CD14-positive monocyte (primary cell): Measurements from ENCODE around the gene ACER2. TPM values are rescaled to one million over a fixed set of nuclear protein-coding genes. Genes with fewer than 3 reads are reported as not detected.

Source experiments
- DNase-seq, 3 donors: peaks; one replicate each; pipeline ENCODE4 v3.0.0-alpha.2; 2011 to 2022
- H2AFZ ChIP-seq: 2 replicates; pipeline ENCODE4 v1.6.0; 2012; ENCODE audit warnings: mild to moderate bottlenecking, low read depth, low read length, inconsistent platforms; ENCODE audit not compliant: insufficient read depth, poor library complexity, severe bottlenecking
- H3K27ac ChIP-seq, 2 donors: 1 replicate in 1 of 2; 2 replicates in 1 of 2; pipeline ENCODE4 v1.5.1; 2012 to 2013; ENCODE audit warnings: low read length in 2 of 2, control low read depth in 1 of 2, inconsistent platforms in 1 of 2, low read depth in 1 of 2, mild to moderate bottlenecking in 1 of 2
- H3K27me3 ChIP-seq, 2 donors: one replicate each; pipeline versions ENCODE4 v1.6.0 to v1.6.1; 2011 to 2013; ENCODE audit warnings: low read length in 2 of 2; ENCODE audit not compliant: control insufficient read depth in 2 of 2, insufficient read depth in 2 of 2
- H3K36me3 ChIP-seq, 2 donors: replicated peaks in 1 of 2; 1 replicate in 1 of 2; 2 replicates in 1 of 2; pipeline versions ENCODE4 v1.5.1 to v1.6.1; 2012 to 2013; ENCODE audit warnings: low read length in 2 of 2, control low read depth in 1 of 2, inconsistent platforms in 1 of 2, mild to moderate bottlenecking in 1 of 2; ENCODE audit not compliant: insufficient read depth in 2 of 2, control insufficient read depth in 1 of 2
- H3K4me1 ChIP-seq, 2 donors: 1 replicate in 1 of 2; 2 replicates in 1 of 2; pipeline versions ENCODE4 v1.5.1 to v1.6.1; 2012 to 2013; ENCODE audit warnings: low read length in 2 of 2, control low read depth in 1 of 2, inconsistent platforms in 1 of 2, mild to moderate bottlenecking in 1 of 2, moderate library complexity in 1 of 2; ENCODE audit not compliant: insufficient read depth in 2 of 2, control insufficient read depth in 1 of 2
- H3K4me2 ChIP-seq: replicated peaks from 2 replicates; pipeline ENCODE3; 2012; ENCODE audit warnings: low read length, moderate library complexity, mild to moderate bottlenecking; ENCODE audit not compliant: poor library complexity, severe bottlenecking; ENCODE audit errors: extremely low read depth
- H3K4me3 ChIP-seq, 3 experiments: fragments of 200-600 bp in 1 of 3; sonication (generic) in 1 of 3; replicated peaks in 1 of 3; 1 replicate in 2 of 3; 2 replicates in 1 of 3; pipeline ENCODE4 v1.5.1; 2011 to 2013; ENCODE audit warnings: low read length in 3 of 3, mild to moderate bottlenecking in 3 of 3, control low read depth in 2 of 3, low read depth in 2 of 3, inconsistent platforms in 1 of 3, moderate library complexity in 1 of 3
- H3K79me2 ChIP-seq: 2 replicates; pipeline ENCODE4 v1.6.0; 2012; ENCODE audit warnings: mild to moderate bottlenecking, control low read depth, inconsistent platforms, low read length, moderate library complexity; ENCODE audit not compliant: insufficient read depth
- H3K9ac ChIP-seq: 2 replicates; pipeline ENCODE4 v1.6.0; 2017; ENCODE audit warnings: low read length, mild to moderate bottlenecking; ENCODE audit not compliant: insufficient read depth, poor library complexity, severe bottlenecking
- H3K9me3 ChIP-seq, 2 donors: replicated peaks in 1 of 2; 1 replicate in 1 of 2; 2 replicates in 1 of 2; pipeline versions ENCODE4 v1.5.1 to v1.6.1; 2012 to 2013; ENCODE audit warnings: low read length in 2 of 2, control low read depth in 1 of 2; ENCODE audit not compliant: control insufficient read depth in 1 of 2, insufficient read depth in 1 of 2
- H4K20me1 ChIP-seq: 2 replicates; pipeline ENCODE4 v1.6.0; 2012; ENCODE audit warnings: mild to moderate bottlenecking, low read length, control low read depth, moderate library complexity; ENCODE audit not compliant: insufficient read depth
- H3K27ac Mint-ChIP-seq, 7 donors: one replicate each; pipeline ENCODE4 v1.8.0; 2020; ENCODE audit warnings: mild to moderate bottlenecking in 7 of 7, mixed read lengths in 7 of 7, moderate library complexity in 6 of 7, inconsistent platforms in 2 of 7
- H3K27me3 Mint-ChIP-seq, 3 donors: one replicate each; pipeline ENCODE4 v1.8.0; 2021 to 2022; ENCODE audit warnings: low read depth in 3 of 3, mild to moderate bottlenecking in 3 of 3, mixed read lengths in 3 of 3, moderate library complexity in 3 of 3, inconsistent platforms in 1 of 3
- H3K36me3 Mint-ChIP-seq, 2 donors: one replicate each; pipeline ENCODE4 v1.8.0; 2020; ENCODE audit warnings: mixed read lengths in 2 of 2, inconsistent platforms in 1 of 2, mild to moderate bottlenecking in 1 of 2
- H3K4me1 Mint-ChIP-seq: one replicate; pipeline ENCODE4 v1.8.0; 2020; ENCODE audit warnings: mild to moderate bottlenecking, mixed read lengths
- H3K4me3 Mint-ChIP-seq, 2 donors: one replicate each; pipeline ENCODE4 v1.8.0; 2020; ENCODE audit warnings: mild to moderate bottlenecking in 2 of 2, mixed read lengths in 2 of 2, moderate library complexity in 1 of 2
- H3K9me3 Mint-ChIP-seq, 7 donors: one replicate each; pipeline ENCODE4 v1.8.0; 2020 to 2022; ENCODE audit warnings: mixed read lengths in 7 of 7, mild to moderate bottlenecking in 6 of 7, moderate library complexity in 6 of 7, inconsistent platforms in 2 of 7
- intact Hi-C, 2 donors: fragments of 100-400 bp; cut with micrococcal nuclease; formaldehyde crosslinking; loops; one replicate each; pipeline versions ENCODE4 v1.15.0 to v1.15.1; 2023
- polyA plus RNA-seq, 3 donors: library from polyadenylated mRNA; depleted of rRNA in 1 of 3; unstranded in 2 of 3; stranded (reverse) in 1 of 3; fragments of 300-500 nt in 2 of 3; fragments of >200 nt in 1 of 3; fragmentation: Illumina TruSeq in 2 of 3; gene quantifications; 1 replicate in 2 of 3; 2 replicates in 1 of 3; pipeline ENCODE4 v1.2.3, GENCODE V29; 2012 to 2021
- TF ChIP-seq, protein P1 (sequence below): fragments of 200-600 bp; IDR thresholded peaks from one replicate; pipeline ENCODE4 v1.8.0; 2022; ENCODE audit warnings: antibody characterized with exemption, mild to moderate bottlenecking

The ACER2 gene
- polyA plus RNA-seq, 3 donors = 0.17 to 0.21 TPM; not detected in 1

GRCh38 chr9:19473605-19474004 lies 64.8 kb downstream of the ACER2 start:
- intact Hi-C loops = no loop called here
- Histone ChIP-seq H4K20me1 (no peaks in the 10 kb centered on the region), H3K79me2 (no peaks in the 10 kb centered on the region), H3K27ac (no peak overlapping the region), H3K9me3 (no peaks in the 10 kb centered on the region), H3K36me3 (no peaks in the 10 kb centered on the region), H3K27me3 (peaks cover 0 to 2% of the 10 kb centered on the region in 2 donors), H2AFZ (no peak overlapping the region), H3K4me1 (peaks cover 5% of the 10 kb centered on the region in 2 donors), H3K9ac (no peak overlapping the region), H3K4me3 (no peak overlapping the region), H3K4me2 (no peak overlapping the region)
- H3K4me1 Mint-ChIP-seq = peaks cover 7% of the 10 kb centered on the region
- no peak overlapping the region for H3K4me3 Mint-ChIP-seq
- no peaks in the 10 kb centered on the region for H3K36me3 Mint-ChIP-seq
- peaks cover 0 to 7% (median 2%) of the 10 kb centered on the region in 3 donors for H3K27me3 Mint-ChIP-seq
- H3K27ac Mint-ChIP-seq = no peak overlapping the region
- H3K9me3 Mint-ChIP-seq = no peaks in the 10 kb centered on the region
- DNase-seq = no peak
- TF ChIP-seq, protein P1, sequence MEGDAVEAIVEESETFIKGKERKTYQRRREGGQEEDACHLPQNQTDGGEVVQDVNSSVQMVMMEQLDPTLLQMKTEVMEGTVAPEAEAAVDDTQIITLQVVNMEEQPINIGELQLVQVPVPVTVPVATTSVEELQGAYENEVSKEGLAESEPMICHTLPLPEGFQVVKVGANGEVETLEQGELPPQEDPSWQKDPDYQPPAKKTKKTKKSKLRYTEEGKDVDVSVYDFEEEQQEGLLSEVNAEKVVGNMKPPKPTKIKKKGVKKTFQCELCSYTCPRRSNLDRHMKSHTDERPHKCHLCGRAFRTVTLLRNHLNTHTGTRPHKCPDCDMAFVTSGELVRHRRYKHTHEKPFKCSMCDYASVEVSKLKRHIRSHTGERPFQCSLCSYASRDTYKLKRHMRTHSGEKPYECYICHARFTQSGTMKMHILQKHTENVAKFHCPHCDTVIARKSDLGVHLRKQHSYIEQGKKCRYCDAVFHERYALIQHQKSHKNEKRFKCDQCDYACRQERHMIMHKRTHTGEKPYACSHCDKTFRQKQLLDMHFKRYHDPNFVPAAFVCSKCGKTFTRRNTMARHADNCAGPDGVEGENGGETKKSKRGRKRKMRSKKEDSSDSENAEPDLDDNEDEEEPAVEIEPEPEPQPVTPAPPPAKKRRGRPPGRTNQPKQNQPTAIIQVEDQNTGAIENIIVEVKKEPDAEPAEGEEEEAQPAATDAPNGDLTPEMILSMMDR = peak; percentile 23

DNA sequence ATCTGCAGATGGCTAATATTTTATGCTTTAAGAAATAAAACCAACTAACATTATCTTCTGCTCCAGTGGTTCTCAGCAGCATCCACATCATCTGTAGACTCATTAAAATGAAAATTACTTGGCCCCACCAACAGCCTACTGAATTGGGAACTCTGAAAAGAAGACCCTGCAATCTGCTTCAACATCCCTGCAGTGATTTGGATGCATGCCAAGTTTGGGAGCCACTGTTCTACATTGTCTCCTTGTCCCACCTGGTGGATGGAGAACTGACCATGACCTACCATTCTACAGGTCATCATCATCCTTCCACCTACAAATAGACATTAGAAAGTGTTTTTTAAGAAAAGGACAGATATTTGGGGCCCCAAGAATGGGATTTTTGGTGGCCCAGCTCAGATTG lies 71.1 kb downstream of the ACER2 start:
- no peak for DNase-seq
- TF ChIP-seq, protein P1 = no peak
- no peak overlapping the region for H2AFZ ChIP-seq
- no peaks in the 10 kb centered on the region for H3K27me3 ChIP-seq
- Mint-ChIP-seq H3K27ac (no peak overlapping the region), H3K36me3 (no peaks in the 10 kb centered on the region), H3K9me3 (no peaks in the 10 kb centered on the region), H3K4me3 (no peak overlapping the region), H3K27me3 (peaks cover 0 to 9% (median 7%) of the 10 kb centered on the region in 3 donors), H3K4me1 (no peaks in the 10 kb centered on the region)
- intact Hi-C loops = no loop called here
- H3K79me2 ChIP-seq = no peaks in the 10 kb centered on the region
- H3K9ac ChIP-seq = no peak overlapping the region
- no peak overlapping the region for H3K27ac ChIP-seq
- H3K36me3 ChIP-seq = no peaks in the 10 kb centered on the region
- no peaks in the 10 kb centered on the region for H4K20me1 ChIP-seq
- no peak overlapping the region for H3K4me3 ChIP-seq
- H3K9me3 ChIP-seq = no peaks in the 10 kb centered on the region
- no peaks in the 10 kb centered on the region for H3K4me1 ChIP-seq
- H3K4me2 ChIP-seq = no peak overlapping the region
